Iris pigment epithelial cell (primary cell): Measurements from ENCODE around the gene DLX2.
A peak's percentile ranks its signal among the peaks of the same experiment; 100 is the strongest.

Experiments
- DNase-seq: peaks from one replicate; pipeline ENCODE4 v3.0.0-alpha.2; 2011; ENCODE audit warnings: low read depth

The DLX2 gene

GRCh38 chr2:172107690-172108586, 5.2 kb upstream of the DLX2 start:
- DNase-seq, result no peak

- DNase-seq, result no peak
Measured at GRCh38 chr2:172106108-172106961, 3.6 kb upstream of the DLX2 start.

DNA sequence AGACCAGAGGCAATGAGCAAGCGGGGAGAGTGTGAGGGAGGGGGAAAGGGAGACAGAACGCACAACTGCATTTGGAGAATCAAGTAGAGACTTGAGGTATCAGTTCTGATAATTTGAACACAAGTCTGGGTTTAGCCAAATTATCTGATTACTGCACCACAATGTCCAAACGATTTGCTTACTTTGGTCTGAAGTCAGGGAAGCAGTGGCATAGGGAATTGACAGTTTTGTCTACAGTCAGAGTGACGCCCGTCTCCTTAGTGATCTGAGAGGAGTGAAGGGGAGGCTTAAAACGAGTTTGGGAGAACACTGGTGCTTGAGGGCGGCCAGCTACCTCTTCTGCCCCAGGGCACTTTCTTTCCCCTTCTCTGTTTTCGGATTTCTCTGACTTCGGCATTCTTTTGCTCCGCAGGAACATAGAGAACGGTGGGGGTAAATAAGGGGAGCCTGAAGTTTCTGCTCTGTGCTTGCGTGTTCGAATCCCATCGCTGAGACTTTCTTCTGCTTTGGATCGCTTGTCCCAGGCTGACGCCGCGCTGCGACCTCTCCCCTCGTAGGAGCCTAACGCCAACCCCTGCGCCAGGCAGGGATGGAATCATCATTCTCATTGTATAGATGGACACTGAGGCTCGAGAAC, 2.9 kb upstream of the DLX2 start:
- no peak for DNase-seq

DNA sequence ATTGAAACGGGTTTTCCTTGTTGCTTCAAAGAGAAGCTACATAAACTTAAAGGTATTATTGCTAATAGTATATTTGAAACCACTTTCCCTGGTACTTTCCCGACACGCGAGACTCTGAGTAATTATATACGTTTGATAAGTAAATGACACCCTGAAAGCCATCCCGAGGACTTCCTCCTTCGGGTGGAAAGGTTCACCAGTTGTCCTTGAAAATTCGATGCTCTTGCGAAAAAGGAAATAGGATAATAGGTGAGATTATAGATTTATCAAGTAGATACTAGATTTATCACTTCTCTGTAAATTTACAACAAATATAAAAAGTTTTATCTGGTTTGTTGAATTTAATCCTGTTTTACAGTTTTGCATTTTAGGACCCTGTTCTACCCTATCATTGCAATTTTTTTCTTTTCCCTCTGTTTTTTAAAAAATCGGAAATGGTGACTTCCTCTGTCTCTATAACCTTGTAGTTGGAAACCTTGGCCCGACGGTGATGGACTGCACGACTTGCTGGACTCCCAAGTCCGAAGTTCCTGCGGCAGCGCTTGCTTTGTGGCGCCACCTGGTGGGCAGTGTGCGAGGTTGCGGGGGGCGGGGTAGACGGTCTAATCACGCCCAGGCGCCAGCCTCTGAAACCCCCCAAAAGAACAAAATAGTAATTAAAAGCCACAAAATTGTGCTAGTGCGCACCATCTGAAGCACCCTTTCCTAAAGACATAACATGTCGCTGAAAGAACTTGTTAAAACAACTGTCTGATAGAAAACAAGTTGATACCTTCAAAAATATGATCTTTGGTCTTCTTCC, 972 bp upstream of the DLX2 start:
- peak; percentile 85 for DNase-seq

DNA sequence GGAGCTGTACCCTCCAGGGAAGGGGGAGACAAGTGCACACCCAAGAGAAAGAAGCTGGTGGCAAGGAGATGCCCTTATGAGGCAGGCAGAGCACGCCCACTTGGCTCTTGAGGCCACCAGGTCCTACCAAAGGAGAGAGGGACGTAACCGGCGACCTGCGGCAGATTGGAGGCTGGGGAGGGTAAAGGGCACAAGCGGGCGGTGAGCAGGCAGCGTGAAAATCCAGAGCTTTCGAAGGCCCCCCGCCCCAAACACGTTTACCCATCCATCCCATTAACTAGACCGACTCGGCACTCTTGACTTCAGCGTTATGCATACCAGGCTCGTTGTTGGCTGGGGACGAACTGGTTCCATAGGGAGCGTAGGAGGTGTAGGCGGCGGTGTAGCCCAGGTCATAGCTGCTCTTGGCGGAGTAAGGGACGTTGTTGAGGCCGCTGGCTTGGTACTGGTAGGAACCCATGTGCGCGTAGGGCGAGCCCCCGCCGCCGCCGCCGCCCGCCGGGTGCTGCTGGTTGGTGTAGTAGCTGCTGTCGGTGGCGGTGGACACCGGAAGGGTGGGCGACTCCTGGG, 794 bp downstream of the DLX2 start:
- no peak for DNase-seq

DNA sequence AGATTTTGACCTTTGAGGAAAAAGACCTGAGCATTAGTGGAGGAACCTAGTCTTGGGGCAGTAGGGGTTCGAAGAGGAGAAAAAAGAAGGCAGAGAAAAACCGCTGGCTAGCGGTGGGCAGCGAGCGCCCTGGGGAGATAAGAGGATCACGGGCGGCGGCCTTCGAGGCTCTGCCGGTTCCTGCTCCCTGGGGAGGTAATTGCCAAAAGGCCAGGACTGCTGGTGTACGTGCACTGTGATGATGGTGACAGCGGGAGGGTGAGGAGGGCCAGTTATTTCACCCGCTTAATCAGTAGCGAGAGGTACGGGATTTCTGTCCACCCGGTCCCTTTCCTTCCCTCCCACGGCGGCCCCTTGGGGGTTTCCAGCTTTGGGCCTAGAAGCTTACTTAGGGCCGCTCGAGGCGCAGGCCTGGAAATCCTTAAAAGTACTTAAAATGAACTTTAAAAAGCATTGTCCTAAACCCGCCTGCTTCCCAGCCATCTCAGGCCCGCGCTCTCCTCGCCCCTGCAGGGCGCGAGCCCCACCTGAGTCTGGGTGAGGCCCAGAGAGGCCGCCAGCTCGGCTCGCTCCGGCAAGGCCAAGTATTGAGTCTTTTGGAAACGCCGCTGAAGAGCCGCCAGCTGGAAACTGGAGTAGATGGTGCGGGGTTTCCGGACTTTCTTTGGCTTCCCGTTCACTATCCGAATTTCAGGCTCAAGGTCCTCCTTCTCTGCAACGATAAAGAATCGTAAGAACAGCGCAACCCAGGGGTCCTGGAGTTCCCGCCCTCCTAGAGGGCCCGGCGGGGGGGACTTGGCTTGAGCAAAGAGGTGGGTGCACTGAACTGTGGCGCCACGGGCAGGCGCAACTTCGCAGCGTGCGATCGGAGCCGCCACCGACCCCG, 1.5 kb downstream of the DLX2 start:
- DNase-seq, result no peak

DNA sequence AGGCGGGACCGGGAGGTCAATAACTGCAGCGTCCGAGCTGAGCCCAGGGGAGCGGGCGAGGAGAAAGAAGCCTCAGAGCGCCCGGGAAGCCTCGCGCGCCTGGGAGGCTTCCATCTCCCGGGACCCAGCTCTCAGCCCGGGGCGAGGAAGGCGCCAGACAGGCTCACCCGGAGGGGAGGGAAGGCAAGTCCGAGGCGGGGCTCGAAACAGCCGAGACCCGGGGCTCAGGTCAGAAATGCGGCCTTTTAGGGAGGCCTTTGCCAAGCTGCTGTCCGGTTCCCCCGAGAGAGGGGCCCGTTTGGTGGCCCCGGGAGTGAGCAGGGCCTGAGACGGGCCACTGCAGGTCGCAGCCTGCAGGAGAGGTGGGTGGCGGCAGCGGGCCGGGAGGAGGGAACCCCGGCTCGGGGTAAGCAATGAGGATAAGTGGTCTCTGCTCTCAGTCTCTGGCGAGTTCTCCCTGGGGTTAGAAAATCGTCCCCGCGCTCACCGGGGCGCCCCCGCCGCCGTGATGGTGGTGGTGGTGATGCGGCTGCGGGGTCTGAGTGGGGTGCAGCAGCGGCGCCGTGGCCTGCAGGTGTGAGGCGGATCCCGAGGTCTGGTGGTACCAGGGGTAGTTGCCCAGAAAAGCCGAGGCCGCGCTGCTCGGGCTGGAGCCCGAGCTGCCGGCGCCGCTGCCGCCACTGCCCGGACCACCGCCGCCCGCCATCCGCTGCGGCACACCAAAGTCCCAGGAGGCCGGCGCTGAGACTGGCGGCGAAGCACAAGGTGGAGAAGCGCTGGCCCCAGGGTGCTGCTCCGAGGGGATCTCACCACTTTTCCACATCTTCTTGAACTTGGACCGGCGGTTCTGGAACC, 2.4 kb downstream of the DLX2 start:
- no peak for DNase-seq

DNA sequence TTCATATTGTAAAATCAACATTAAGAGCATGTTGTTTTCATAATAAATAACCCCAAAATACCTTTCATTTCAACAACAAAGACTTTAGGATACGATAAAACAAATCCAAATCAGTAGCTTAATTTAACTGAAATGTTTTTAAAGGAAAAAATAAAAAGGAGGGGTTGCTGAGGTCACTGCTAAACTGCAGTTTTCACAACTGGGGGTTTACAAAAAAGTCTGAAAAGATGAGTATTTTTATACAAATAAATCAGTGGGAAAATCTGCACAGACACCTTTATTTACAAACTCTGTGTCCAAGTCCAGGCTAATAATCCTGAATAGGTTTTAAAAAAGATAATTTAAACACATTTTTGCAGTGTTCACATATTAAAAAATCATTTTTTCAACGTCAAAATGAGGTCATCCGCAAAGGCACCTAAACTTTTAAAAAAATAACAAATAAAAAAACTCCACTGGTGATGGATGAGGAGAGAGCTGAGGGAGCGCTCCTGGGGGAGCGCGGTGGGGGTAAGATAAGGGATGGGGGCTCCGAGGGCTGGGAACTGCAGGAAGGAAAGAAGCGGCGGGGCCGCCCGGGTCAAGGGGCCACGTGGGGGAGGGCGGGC, 3.1 kb downstream of the DLX2 start:
- no peak for DNase-seq

DNA sequence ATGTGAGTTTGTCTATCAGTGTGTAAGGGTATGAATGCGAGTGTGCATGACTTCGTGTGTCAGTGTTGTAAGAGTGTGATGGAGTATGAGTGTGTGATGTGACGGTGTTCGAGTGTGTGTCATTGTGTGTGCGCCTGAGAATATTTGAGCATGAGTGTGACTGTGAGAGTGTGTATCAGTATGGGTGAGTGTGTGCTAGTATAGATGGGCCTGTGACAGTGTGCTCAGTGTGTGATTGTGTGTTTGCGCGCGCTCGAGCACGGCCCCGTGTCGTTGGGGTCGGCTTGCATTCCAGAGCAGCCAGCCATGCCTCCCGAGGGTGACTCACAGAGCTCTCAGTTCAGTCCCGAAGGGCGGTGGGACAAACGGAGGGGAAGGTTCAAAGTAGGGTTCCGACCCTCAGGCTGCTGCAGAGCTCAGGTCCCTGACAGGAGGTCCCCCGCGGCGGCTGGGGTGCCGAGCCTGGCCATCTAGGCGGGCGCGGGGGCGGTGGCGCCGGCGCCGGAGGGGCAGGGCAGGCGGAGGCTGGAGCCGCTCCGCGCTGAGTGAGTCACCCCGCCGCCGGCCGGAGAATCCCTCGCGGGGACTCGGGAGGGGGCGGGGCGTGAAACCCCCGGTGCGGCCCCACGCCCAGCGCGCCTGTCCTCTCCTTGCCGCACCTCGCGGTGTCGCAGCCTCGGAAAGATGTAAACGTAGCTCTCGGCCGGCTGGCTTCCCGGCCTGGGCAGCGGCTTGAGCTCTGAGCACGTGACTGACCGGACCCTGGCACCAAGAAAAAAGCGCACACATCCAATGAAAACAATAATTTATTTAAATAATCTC, 3.8 kb downstream of the DLX2 start:
- peak; percentile 65 for DNase-seq

- DNase-seq, result no peak
Measured at GRCh38 chr2:172098287-172098649, 4.4 kb downstream of the DLX2 start.

GRCh38 chr2:172097557-172098131, 5.1 kb downstream of the DLX2 start:
- no peak for DNase-seq

- DNase-seq, result peak; percentile 49
Measured at GRCh38 chr2:172096626-172097547, 5.8 kb downstream of the DLX2 start.

DNA sequence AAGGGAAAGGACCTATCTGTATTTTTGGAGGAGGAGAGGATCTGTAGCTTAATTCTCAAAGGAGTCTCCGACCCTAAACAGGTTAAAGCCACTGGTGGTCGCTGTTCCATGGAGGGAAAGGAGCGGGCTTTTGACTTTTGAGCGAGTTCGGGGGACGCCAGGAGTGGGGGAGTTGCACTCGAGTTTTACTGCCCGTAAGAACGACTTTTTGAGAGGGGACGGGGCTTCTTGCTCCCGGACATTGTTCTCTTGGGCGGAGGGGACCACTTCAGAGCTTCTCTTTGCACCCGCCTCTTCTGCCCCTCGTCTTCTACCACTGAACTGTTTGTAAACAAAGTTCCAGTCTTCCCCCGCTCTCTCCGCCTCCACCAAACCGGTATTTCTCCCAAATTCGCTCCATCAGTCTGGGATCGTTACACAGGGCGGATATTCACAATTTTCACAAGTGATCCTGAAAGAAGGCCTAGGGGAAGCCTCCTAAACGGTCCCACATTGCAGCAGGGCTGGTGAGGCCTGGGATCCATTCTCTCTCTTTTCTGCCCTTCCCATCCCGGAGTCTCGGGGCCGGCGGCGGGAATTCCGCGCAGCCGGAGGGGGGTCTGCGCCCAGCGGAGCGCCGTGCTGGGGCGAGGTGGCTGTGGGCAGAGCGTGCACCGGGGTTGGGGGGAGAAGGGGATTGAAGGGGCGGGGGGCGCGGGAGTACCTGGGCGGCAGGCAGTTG, 6.6 kb downstream of the DLX2 start:
- DNase-seq, result no peak

- peak; percentile 83 for DNase-seq
Measured at GRCh38 chr2:172095146-172095904, 7.4 kb downstream of the DLX2 start.
